Astrocyte (in vitro differentiated cells and primary cell): ENCODE data around the gene LRRTM3. TPM values are rescaled to one million over a fixed set of nuclear protein-coding genes. Genes with fewer than 3 reads are reported as not detected.

Experiments used
- DNase-seq: peaks from one replicate; pipeline ENCODE4 v3.0.0-alpha.2; 2010; ENCODE audit warnings: low read depth
- FAIRE-seq: peaks from 2 replicates; lab custom pipeline; 2011; peaks lifted over from hg19 to GRCh38; lab: Jason Lieb, UNC
- H2AFZ ChIP-seq: 2 replicates; pipeline ENCODE4 v1.6.0; 2012; ENCODE audit warnings: low read depth, low read length, inconsistent platforms
- H3K27ac ChIP-seq: 2 replicates; pipeline ENCODE4 v1.5.1; 2011; ENCODE audit warnings: low read depth, low read length, inconsistent platforms
- H3K27me3 ChIP-seq: 2 replicates; pipeline ENCODE4 v1.6.0; 2011; ENCODE audit warnings: low read length, inconsistent platforms; ENCODE audit not compliant: insufficient read depth
- H3K36me3 ChIP-seq: 2 replicates; pipeline ENCODE4 v1.5.1; 2011; ENCODE audit warnings: low read length, inconsistent platforms; ENCODE audit not compliant: insufficient read depth
- H3K4me1 ChIP-seq: 2 replicates; pipeline ENCODE4 v1.5.1; 2011; ENCODE audit warnings: low read length, inconsistent platforms; ENCODE audit not compliant: insufficient read depth
- H3K4me2 ChIP-seq: 2 replicates; pipeline ENCODE4 v1.6.0; 2012; ENCODE audit warnings: low read length, inconsistent platforms
- H3K4me3 ChIP-seq: 2 replicates; pipeline ENCODE4 v1.5.1; 2011; ENCODE audit warnings: low read depth, mild to moderate bottlenecking, low read length, inconsistent platforms; ENCODE audit not compliant: insufficient read depth
- H3K79me2 ChIP-seq: 2 replicates; pipeline ENCODE4 v1.6.0; 2012; ENCODE audit warnings: mild to moderate bottlenecking, low read length, inconsistent platforms; ENCODE audit not compliant: insufficient read depth
- H3K9ac ChIP-seq: 2 replicates; pipeline ENCODE4 v1.6.0; 2012; ENCODE audit warnings: mild to moderate bottlenecking, low read length, inconsistent platforms
- H3K9me3 ChIP-seq: 2 replicates; pipeline ENCODE4 v1.5.1; 2012; ENCODE audit warnings: low read depth, mild to moderate bottlenecking, low read length, inconsistent platforms; ENCODE audit not compliant: insufficient read depth
- H4K20me1 ChIP-seq: 2 replicates; pipeline ENCODE4 v1.6.0; 2012; ENCODE audit warnings: low read length, inconsistent platforms; ENCODE audit not compliant: insufficient read depth
- H3K27ac Mint-ChIP-seq: one replicate; pipeline ENCODE4 v1.8.0; 2021; ENCODE audit warnings: mild to moderate bottlenecking, mixed read lengths; ENCODE audit not compliant: unreplicated experiment
- H3K27me3 Mint-ChIP-seq: one replicate; pipeline ENCODE4 v1.8.0; 2021; ENCODE audit warnings: low read depth, mixed read lengths; ENCODE audit not compliant: unreplicated experiment
- H3K36me3 Mint-ChIP-seq: one replicate; pipeline ENCODE4 v1.8.0; 2021; ENCODE audit warnings: low read depth, mixed read lengths; ENCODE audit not compliant: unreplicated experiment
- H3K4me1 Mint-ChIP-seq: one replicate; pipeline ENCODE4 v1.8.0; 2021; ENCODE audit warnings: low read depth, mixed read lengths; ENCODE audit not compliant: unreplicated experiment
- H3K4me3 Mint-ChIP-seq: one replicate; pipeline ENCODE4 v1.8.0; 2021; ENCODE audit warnings: mild to moderate bottlenecking, moderate library complexity, mixed read lengths; ENCODE audit not compliant: unreplicated experiment
- H3K9me3 Mint-ChIP-seq: one replicate; pipeline ENCODE4 v1.8.0; 2021; ENCODE audit warnings: mild to moderate bottlenecking, mixed read lengths; ENCODE audit not compliant: unreplicated experiment
- EZH2 ChIP-seq: IDR thresholded peaks from 2 replicates; pipeline ENCODE4 v1.6.1; 2012; ENCODE audit warnings: mild to moderate bottlenecking, low read length, inconsistent platforms; ENCODE audit not compliant: insufficient read depth
- total RNA-seq: library from RNA; stranded (reverse); gene quantifications from 2 replicates; pipeline ENCODE4 v1.2.1, GENCODE V29; 2021
- TF ChIP-seq, protein P1 (sequence below): IDR thresholded peaks from 2 replicates; pipeline ENCODE4 v1.5.1; 2011; ENCODE audit warnings: low read depth, mild to moderate bottlenecking, inconsistent platforms, low read length, moderate library complexity; ENCODE audit not compliant: insufficient read depth

LRRTM3 gene
- total RNA-seq, 1 donor from 2014 or later, result 0.09 TPM

DNA sequence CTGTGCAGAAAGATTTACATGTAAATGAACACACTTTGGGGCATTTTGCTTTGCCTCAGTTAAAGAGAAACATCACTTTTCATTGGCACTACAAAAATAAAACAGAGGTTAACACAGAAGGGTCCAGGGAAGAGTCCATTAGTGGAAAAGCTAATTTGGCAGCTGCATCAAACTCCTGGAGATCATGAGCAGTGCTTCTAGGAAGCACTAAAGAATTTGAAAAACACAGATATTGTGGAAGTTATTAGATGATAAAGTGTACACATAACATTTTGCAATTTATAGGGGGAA, 161.2 kb downstream of the LRRTM3 start:
- H3K36me3 ChIP-seq, result no peaks in the 10 kb centered on the region
- Mint-ChIP-seq H3K27ac (no peak overlapping the region), H3K9me3 (no peaks in the 10 kb centered on the region), H3K4me3 (no peak overlapping the region), H3K27me3 (no peaks in the 10 kb centered on the region), H3K36me3 (no peaks in the 10 kb centered on the region), H3K4me1 (no peaks in the 10 kb centered on the region)
- H3K27ac ChIP-seq, result no peak overlapping the region
- no peak overlapping the region for H3K4me2 ChIP-seq
- no peak for FAIRE-seq
- no peaks in the 10 kb centered on the region for H3K9me3 ChIP-seq
- TF ChIP-seq, protein P1, sequence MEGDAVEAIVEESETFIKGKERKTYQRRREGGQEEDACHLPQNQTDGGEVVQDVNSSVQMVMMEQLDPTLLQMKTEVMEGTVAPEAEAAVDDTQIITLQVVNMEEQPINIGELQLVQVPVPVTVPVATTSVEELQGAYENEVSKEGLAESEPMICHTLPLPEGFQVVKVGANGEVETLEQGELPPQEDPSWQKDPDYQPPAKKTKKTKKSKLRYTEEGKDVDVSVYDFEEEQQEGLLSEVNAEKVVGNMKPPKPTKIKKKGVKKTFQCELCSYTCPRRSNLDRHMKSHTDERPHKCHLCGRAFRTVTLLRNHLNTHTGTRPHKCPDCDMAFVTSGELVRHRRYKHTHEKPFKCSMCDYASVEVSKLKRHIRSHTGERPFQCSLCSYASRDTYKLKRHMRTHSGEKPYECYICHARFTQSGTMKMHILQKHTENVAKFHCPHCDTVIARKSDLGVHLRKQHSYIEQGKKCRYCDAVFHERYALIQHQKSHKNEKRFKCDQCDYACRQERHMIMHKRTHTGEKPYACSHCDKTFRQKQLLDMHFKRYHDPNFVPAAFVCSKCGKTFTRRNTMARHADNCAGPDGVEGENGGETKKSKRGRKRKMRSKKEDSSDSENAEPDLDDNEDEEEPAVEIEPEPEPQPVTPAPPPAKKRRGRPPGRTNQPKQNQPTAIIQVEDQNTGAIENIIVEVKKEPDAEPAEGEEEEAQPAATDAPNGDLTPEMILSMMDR, result no peak
- TF ChIP-seq EZH2, result no peak
- H3K79me2 ChIP-seq, result no peaks in the 10 kb centered on the region
- H4K20me1 ChIP-seq, result no peaks in the 10 kb centered on the region
- H3K27me3 ChIP-seq, result no peaks in the 10 kb centered on the region
- no peak overlapping the region for H3K9ac ChIP-seq
- DNase-seq, result no peak
- no peaks in the 10 kb centered on the region for H3K4me1 ChIP-seq
- H3K4me3 ChIP-seq, result no peak overlapping the region
- H2AFZ ChIP-seq, result no peak overlapping the region

DNA sequence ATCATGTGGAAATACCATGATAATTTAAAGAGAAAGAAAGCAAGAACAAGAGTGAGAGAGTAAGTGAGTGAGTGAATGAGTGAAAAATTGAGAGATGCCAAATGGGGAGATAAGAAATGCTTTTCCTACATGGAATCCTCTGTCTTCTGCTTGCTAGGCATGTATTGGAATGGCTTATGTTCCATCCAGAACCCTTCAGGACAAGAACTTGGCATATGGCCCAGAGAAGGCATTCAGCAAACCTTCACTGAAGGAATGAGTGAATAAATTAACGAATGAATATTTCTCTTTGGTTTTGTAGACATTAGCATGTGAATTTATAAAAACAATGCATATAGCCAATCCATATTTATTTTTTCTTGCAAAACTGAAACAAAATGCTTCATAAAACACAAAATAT, 162.2 kb downstream of the LRRTM3 start:
- no peaks in the 10 kb centered on the region for H3K4me1 Mint-ChIP-seq
- H3K4me1 ChIP-seq, result no peaks in the 10 kb centered on the region
- H3K27me3 ChIP-seq, result no peaks in the 10 kb centered on the region
- no peaks in the 10 kb centered on the region for H3K36me3 ChIP-seq
- no peaks in the 10 kb centered on the region for H3K36me3 Mint-ChIP-seq
- FAIRE-seq (no peak), DNase-seq (no peak)
- no peak overlapping the region for H3K4me3 ChIP-seq
- H3K9me3 ChIP-seq, result no peaks in the 10 kb centered on the region
- H4K20me1 ChIP-seq, result no peaks in the 10 kb centered on the region
- no peaks in the 10 kb centered on the region for H3K9me3 Mint-ChIP-seq
- no peaks in the 10 kb centered on the region for H3K79me2 ChIP-seq
- H3K4me3 Mint-ChIP-seq, result no peak overlapping the region
- TF ChIP-seq, protein P1, result no peak
- TF ChIP-seq EZH2, result no peak
- H3K9ac ChIP-seq, result no peak overlapping the region
- H2AFZ ChIP-seq, result no peak overlapping the region
- no peak overlapping the region for H3K27ac ChIP-seq
- no peaks in the 10 kb centered on the region for H3K27me3 Mint-ChIP-seq
- no peak overlapping the region for H3K4me2 ChIP-seq
- H3K27ac Mint-ChIP-seq, result no peak overlapping the region

DNA sequence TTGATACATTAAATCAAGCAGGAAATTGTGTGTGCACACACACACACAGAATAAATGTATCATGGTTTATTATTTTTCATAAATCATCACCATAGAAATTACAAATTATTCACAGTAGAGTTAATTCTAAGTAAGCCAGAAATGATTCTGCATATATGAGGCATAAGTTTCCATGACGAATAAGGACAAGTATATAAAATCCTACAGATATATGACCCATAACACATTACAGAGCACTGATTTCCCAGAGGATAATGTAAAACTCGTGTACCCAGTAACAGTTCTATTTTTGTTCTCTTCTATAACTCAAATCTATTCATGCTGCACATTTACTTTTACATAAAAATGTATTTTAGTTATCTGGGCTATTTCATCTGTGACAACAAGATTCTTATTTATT, 169.7 kb downstream of the LRRTM3 start:
- Histone ChIP-seq H3K9ac (no peak overlapping the region), H3K27me3 (no peaks in the 10 kb centered on the region), H3K4me3 (no peak overlapping the region), H3K27ac (no peak overlapping the region), H3K79me2 (no peaks in the 10 kb centered on the region), H2AFZ (no peak overlapping the region), H3K9me3 (no peaks in the 10 kb centered on the region), H3K4me2 (no peak overlapping the region), H3K36me3 (no peaks in the 10 kb centered on the region), H3K4me1 (no peaks in the 10 kb centered on the region), H4K20me1 (no peaks in the 10 kb centered on the region)
- DNase-seq (no peak), FAIRE-seq (no peak)
- Mint-ChIP-seq H3K27ac (no peak overlapping the region), H3K4me1 (peaks cover 1% of the 10 kb centered on the region), H3K4me3 (no peak overlapping the region), H3K27me3 (no peaks in the 10 kb centered on the region), H3K9me3 (no peaks in the 10 kb centered on the region), H3K36me3 (no peaks in the 10 kb centered on the region)
- TF ChIP-seq, protein P1, result no peak
- TF ChIP-seq EZH2, result no peak
